HepG2 (cell line): Measurements from ENCODE around the gene SPI1.

Experiments used
- CTCF ChIP-seq: sonication (generic); formaldehyde crosslinking; IDR thresholded peaks from 2 replicates; pipeline ENCODE4 v1.5.0; 2020; ENCODE audit warnings: mild to moderate bottlenecking, missing genetic modification reagents, moderate library complexity
- NFYB ChIP-seq: sonication (generic); formaldehyde crosslinking; IDR thresholded peaks from 2 replicates; pipeline ENCODE4 v1.4.0; 2020; ENCODE audit warnings: missing genetic modification reagents
- TFE3 ChIP-seq: IDR thresholded peaks from 2 replicates; pipeline ENCODE4 v1.6.1; 2016
- ZMYM3 ChIP-seq: sonication (generic); formaldehyde crosslinking; IDR thresholded peaks from 2 replicates; pipeline ENCODE4 v1.5.1; 2020; ENCODE audit warnings: mild to moderate bottlenecking, missing genetic modification reagents
- ZNF644 ChIP-seq: IDR thresholded peaks from 2 replicates; pipeline ENCODE4 v1.6.1; 2016; ENCODE audit warnings: low read depth

GRCh38 chr11:47366020-47366490 lies 12.3 kb downstream of the SPI1 start:
- TF ChIP-seq CTCF (CRISPR knock-in tag) (no peak), ZNF644 (CRISPR knock-in tag) (no peak), ZMYM3 (CRISPR knock-in tag) (no peak), NFYB (CRISPR knock-in tag) (no peak), TFE3 (no peak)
